GM21526 (cell line): Measurements from ENCODE around the gene ZMIZ1.
A peak's percentile ranks its signal among the peaks of the same experiment; 100 is the strongest.

ENCODE experiments used
- ATAC-seq: cut with Tn5 transposase; IDR thresholded peaks from one replicate; pipeline ENCODE4 v1.9.1; 2021; ENCODE audit warnings: moderate library complexity; ENCODE audit not compliant: unreplicated experiment, low FRiP score

The ZMIZ1 gene

DNA sequence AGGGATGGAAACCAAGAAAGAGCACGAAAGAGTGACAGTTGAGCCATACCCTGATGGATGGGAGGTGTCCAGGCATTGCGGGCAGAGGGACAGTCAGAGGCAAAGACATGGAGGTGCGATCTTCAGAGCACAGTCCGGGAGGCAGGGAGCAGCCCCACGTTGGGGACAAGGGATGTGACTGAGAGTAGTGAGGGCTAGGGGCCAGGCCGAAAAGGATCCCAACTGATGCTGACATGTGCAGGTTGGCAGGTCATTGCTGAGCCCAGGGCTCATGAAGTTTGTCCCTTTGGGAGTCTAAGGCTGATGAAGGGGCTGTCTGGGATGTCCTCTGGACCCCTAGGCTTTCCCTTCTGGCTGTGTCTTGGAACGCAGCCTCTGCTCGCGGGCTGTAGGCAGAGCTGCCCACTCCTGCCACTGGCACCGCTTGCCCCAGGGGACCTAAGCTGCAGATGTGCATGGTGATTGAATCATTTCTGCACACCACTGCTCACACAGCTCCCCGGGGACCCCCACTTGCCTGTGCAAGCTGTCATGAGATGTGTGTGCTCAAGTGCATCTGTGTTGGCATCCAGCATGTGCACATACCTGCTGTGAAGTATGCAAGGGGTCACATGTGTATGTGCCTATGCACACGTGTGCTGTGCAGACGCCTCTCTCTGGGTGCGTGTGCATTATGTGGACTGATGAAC lies 125.1 kb downstream of the ZMIZ1 start:
- no peak for ATAC-seq

DNA sequence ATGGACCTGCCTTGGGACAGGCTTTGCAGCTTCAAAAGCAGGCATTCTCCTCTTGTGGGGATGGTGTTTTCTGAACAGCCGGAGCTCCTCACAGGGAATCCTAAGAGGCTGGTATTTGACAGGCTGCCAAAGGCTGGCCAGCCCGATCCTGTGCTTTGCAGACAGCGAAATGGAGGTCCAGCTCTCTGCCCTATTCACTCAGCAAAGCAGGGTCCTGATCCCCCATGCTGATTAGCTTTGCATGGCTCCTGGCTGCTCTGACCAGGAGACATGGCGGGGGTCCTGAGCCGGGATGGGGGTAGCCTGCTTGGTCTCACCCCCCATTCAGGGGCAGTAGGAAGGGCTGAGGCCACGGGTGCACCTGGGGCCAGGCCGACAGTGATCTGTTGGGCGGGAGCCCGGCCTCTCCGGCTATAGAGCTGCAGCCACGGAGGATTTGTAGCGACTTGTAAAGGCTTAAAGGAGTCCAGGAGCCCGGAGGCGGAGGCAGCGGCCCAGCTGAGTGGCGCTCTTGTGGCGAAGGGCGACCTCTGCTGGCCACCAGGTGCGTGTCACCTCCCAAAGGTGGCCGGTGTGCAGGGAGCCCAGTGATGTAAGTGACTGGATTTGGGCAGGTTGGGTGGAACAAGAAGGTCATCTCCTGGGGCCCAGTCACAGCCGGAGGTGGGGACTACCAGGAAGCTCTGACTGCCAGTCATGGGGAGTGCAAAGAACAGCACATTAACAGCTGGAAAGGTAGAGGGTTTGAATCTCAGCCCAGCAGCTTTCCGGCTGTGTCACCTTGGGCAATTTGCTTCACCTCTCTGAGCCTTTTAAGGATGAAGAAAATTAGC lies 126.5 kb downstream of the ZMIZ1 start:
- ATAC-seq, result peak; percentile 73

DNA sequence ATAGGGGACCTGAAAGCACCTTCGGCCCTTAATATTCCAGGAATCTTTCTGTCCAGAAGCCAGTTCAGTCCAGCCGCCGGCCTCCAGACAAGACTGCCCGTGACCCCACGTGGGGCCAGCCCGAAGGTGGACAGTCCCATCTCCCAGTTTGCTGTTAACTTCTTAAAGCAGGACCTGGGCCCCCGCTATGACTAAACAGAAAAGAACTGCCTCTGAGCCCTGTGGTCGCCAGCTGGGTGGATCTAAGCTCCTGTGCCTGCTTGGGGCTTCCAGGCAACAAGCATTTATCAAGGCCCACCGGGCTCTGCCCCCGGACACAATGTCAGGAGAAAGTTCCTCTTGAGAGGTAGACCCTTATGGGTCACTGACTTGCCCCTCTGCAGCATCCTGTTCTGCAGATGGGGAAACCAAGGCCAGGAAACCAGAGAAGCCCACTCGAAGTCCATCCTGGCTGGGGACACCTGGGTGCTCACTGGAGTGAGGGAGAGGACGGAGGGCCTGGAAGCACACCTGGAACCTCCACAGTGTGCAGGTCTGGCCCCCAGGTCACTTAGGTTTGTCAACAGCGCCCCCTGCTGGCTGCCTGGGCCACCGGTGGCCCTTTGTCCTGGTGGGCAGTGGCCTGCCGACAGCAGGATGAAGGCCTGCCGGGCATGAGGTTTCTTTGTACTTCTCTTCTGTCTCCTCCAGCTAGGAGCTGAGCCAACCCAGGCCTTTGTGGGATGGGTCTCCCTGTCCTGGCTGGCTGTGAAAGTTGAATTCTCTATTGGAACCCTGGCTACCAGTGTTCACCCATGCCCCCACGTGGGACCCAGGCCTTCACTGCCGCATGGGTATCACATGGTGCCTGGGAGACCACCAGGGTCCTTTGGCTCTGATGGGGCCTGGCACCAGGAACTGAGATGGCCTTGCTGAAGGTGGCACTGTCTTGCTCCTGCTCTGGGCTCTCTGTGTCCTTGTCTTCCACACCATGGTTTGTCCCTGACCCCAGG lies 128.0 kb downstream of the ZMIZ1 start:
- ATAC-seq, result peak; percentile 51

DNA sequence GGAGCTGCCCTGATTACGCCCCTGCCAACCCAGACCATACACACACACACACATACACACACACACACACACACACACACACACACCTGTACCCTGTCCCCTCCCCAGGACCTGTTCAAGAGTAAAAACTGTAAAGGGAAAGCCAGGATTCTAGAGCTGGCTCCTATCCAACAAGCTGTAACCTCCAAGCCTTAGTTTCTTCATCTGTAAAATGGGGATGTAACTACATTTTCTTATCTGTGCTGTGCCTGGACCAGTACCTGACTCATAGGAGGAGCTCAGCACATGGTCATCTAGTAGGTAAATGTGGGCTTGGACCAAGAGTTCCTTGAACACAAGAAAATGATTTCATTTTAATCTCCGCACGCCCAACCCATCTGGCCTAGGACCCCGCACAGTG lies 128.8 kb downstream of the ZMIZ1 start:
- ATAC-seq, result no peak

DNA sequence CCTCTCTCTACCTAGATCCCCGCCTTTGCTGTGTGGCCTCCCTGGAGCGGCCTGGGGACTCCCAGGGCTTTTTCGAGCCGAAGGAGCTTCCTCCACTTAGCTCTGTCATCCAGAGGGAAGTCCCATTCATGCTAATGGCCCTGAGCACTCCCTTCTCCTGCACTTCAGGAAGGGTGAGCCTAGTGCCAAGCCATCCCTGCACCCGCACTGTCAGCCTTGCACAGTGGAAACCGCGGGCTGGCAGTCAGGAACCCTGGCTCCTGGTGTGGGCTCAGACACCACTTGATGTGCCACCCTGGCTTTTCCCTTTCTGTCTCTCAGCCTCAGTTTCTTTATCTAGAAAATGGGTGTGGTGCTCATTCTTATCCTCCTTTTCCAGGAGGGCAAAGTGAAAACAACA lies 131.6 kb downstream of the ZMIZ1 start:
- no peak for ATAC-seq

DNA sequence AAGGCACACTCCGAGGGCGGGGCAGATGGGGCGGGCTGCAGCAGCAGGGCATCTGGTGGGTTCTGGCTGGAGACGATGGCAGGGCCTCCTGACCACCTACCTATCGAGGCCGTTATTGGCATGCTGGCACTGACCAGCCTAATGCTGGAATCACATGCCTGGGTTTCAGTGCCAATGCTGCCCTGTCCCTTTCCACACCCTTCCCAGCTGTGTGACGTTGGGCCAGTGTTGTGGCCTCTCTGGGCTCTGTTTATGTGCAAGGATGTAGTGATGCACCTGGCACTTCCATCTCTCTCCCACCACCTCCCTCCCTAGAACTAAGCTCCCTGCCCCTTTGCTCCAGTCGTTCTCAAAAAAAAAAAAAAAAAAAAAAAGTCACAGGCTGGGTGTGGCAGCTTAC lies 132.9 kb downstream of the ZMIZ1 start:
- ATAC-seq, result no peak

DNA sequence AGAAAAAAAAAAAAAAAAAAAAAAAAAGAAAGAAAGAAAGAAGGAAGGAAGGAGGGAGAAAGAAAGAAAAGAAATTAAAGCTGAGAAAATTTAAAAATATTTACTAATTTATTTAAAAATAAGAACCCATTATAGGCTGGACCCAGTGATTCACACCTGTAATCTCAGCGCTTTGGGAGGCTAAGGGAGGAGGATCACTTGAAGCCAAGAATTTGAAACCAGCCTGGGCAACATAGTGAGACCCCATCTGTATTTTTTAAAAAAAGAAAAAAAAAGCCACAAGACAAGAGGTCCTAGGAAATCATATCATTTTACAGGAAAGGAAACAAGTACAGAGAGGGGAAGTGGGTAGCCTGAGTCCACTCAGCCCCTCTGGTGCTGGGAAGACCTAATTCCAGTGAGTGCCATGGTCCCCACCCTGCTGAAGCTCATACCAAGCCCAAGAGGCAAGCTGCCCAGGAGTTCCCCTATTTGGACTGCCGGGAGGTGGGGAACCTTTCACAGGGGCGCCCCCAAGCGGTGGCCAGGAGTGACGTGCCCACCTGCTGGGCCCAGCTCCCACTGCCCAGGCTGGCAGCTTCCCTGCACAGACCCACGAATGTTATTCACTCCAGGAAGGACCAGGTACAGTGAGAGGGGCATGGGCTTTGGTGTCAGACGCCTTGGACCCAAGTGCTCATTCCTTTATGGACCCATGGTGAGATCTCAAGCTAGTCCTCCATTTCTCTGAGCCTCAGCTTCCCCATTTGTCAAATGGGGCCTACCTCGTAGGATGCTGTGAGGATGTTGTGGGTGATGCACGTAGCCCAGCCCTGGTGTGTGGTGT lies 133.6 kb downstream of the ZMIZ1 start:
- no peak for ATAC-seq

DNA sequence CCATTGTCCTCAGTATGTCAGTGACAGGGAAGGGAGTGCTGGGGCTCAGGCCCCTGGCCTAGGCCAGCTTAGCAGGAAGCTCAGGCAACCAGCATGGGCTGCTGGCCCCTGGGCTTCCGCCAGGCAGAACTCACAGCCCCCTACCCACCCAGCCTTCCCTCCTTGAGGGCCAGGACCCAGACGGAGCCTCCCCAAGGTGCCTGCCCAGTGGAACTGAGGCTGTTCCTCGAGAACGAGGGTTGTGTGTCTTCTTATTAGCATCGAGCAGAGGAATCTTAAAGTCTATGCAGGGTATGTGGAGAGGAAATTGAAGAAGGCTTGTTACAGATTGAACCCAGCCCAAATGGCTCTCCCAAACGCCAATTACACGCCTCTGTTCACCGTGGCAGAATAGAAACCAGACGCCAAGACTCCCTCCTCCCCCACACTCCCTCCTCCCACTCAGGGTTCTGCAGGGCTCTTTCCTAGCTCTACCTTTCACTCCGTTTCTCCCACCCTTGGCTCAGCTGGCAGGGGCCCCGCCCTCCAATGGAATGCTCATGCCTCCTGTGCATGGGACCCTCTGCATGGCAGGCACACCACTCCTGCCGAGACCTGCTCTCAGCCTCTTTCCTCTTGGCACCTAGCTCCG lies 134.4 kb downstream of the ZMIZ1 start:
- ATAC-seq, result no peak

DNA sequence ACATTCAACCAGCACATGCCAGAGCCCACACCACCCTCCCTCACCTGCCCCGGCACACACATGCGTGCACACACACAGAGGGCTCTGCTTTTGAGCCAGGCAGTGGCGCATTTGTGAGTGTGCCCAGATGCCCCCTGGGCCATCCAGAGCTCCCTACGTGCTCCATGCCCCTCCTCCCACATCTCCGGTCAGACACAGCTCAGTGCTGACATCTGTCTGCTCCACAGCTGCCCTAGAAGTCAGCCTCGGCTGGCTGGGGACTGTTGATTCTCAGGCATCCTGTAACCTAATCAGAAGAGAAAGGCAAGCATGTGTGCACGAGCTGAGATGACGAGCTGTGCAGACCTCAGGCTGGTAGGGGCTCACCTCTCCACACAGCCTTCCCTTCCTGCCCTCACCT lies 135.1 kb downstream of the ZMIZ1 start:
- no peak for ATAC-seq

DNA sequence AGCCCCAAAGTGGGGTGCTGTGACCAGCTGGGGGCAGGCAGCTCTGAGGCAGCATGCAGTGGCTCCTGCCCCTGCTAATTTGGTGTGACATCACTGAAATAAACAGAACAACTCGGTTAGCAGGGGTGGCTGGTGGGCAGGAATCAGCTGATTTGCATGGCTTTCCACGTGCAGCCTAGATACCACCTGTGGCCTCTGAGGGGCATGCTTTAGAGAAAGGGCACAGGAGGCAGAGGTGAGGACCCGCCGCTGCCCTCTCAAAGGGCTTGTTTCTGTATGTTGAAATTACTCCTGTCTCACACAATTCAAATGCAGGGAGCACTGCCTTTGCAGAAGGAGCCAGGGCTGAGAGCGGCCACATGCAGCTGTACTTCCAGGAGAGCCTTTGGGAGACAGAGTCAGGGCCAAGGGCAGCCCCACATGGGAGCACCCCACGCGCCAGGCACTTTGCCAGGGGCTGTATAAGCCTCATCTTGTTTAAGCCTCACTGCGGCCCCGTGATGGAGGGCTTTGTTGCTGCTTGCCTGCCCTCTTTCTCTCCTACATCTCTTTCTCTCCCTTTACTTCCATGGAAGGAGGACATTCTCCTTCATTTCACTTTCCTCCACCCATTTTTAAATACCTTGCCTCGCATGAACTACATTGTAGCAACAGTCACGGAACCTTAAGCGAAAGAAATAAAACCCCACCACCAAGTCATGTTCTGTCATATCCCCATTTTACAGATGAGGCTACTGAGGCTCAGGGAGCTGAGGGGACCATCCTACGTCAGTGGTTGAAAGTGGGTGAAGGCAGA lies 137.7 kb downstream of the ZMIZ1 start:
- ATAC-seq, result no peak

DNA sequence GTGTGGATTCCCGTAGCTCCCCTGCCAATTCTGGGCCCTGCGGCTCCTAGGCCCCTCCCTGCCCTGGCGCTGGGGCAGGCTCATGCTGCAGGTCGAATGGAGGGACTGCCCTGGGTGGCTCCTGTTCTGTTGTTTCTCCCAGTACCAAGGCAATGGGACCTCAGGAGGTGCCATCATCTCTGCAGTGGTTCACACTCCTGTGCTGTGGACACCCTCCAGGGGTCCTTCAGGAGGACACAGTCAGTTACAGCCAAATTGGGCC lies 138.3 kb downstream of the ZMIZ1 start:
- no peak for ATAC-seq

DNA sequence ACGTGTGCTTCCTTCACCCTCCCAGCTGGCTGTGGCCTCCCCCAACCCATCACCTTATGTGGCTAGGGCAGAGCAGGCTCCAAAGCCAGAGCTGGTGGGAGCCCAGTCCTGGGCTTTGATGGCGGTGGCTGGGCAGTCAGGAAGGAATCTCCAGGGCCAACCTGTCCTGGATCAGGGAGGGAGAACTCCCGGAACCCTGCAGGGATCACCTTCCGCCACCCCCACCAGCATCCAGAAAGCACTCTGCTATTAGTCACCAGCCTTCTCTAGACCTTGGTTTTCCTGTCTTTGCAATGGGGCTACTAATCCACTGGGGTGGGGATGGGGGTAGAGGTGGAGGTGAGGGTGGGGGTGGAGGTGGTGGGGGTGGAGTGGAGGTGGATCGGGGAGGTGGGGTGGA lies 139.0 kb downstream of the ZMIZ1 start:
- ATAC-seq, result no peak

DNA sequence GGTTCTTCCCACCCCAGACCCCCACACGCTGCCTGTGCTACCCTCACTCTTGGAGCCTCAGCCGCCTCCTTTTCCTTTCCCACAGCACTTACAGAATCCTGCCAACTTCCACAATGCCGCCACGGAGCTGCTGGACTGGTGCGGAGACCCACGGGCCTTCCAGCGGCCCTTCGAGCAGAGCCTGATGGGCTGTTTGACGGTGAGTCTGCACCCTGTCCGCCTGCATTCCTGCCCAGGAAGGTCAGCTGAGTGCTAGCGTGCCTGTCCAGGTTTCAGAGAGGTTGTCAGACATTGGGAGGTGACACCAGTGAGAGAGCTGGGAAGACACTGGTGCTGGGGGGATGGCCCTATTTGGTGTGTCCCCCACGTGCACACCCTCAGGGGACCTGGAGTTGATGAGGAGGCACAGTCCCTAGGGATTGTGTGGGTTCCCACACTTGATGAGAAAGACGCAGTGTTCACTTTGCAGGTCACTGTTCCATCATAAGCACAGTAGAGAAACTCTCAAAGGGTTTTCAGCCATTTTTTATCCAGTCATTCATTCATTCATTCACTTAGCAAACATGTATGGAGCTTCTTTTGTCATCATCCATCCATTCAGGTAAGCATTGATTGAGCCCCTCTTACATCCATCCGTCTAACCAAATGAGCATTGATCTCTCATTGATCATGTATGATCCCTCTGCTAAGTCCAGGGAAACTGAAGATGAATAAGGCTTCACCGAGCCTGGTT lies 139.7 kb downstream of the ZMIZ1 start:
- no peak for ATAC-seq

DNA sequence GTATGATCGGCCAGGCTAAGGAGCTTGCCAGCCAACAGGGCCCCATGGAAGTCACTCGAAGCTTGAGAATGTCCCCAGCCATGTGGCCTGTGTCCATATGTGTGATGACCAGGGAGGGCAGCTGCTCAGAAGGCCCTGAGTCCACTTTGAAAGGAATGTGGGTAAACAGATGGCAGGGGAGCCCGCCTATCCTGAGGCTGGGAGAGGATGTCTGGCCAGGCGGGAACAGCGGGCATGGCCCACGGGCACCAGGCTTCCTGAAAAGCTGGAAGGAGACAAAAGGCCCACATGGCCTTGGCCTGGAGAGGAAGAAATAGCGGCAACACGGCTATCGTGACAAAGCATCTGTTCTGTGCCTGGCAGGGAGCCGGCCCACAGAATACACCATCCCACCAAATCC lies 140.6 kb downstream of the ZMIZ1 start:
- no peak for ATAC-seq

DNA sequence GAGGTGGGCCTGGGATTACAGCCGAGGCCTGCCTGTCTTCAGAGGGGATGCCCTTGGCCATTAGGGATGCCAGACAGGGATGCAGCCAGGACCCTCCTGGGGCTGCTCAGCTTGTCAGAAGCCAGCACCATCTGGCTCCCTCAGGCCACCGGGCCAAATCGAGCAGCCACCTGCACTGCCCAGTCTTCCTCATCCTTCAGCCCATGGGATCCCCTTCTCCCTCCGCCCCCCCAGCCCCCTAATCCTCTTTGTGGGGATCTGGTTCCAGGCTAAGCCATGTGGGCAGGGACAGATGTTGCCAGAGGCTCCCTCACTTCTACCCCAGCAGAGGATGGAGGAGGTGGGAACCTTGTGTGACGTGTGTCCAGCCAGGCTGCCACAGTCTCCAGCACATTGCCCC lies 141.1 kb downstream of the ZMIZ1 start:
- no peak for ATAC-seq

DNA sequence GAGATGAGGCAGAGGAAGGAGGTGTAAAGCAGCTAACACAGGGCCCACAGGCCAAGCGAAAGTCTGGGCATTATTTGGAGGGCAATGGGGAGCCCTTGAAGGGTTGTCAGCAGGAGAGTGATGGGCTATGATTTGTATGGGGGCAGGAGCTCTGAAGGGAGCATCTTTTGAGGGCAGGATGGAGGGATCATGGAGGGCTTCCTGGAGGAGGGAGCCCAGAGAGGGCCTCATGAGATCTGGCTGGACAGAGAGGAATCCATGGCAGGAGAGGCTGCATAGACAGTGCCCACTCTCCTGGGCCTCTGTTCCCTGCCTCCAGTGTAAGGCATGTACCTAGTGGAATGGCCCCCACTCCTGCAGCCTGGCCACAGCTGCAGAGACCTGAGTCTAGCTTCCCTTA lies 141.9 kb downstream of the ZMIZ1 start:
- ATAC-seq, result no peak

DNA sequence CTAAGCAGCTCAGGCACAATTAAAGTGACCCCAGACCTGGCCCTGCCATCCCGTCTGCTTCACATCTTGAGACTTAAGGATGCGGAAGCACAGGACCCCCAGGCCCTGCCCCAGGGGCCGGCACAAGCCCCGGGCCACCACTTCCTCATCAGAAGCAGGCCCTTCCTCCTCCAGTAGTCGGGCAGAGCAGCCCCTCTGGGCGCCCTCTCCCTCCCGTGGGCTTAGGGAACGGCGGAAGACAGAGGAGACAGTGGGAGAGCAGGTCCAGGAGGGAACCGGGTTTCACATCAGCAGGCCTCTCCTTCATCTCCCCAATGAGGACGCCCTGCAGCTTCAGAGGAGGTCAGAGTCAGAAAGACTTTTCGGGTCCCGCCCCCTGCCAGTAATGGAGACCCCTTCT lies 142.8 kb downstream of the ZMIZ1 start:
- no peak for ATAC-seq

DNA sequence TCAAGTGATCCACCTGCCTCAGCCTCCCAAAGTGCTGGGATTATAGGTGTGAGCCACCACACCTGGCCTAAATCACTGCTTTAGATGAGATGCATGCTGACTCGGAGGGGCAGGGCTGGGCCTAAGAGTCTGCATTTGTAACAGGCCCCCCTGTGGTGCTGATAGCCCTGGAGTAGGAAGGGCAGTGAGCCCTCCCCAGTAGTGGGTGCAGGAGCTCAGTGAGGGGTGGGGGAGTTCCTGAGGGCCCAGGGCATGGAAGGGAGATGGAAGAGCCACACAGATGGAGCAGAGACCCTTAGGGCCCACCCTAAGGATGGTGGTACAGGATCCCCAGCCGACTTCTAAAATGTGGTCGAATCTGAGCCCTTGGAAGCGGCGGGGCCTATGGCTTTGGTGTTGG lies 146.8 kb downstream of the ZMIZ1 start:
- no peak for ATAC-seq
